H1 (cell line): Measurements from ENCODE around the gene PRMT3. TPM values are rescaled to one million over a fixed set of nuclear protein-coding genes. Genes with fewer than 3 reads are reported as not detected.

Source experiments
- CTCF ChIA-PET: fragments of 300-600 bp; sonication (Branson Sonifier 250); formaldehyde crosslinking; loops from one replicate; lab custom pipeline; 2021; ENCODE audit not compliant: partially characterized antibody; lab: Charles Lee
- POLR2A ChIA-PET: fragments of 300-600 bp; sonication (Branson Sonifier 250); formaldehyde crosslinking; loops from one replicate; lab custom pipeline; 2021; ENCODE audit warnings: inconsistent platforms; ENCODE audit not compliant: partially characterized antibody; lab: Charles Lee
- DNase-seq, 2 experiments: peaks; one replicate each; pipeline versions ENCODE4 v3.0.0 to v3.0.0-alpha.2; 2010 to 2022; ENCODE audit warnings: low spot score in 2 of 2, low read depth in 1 of 2, mixed read lengths in 1 of 2
- FAIRE-seq: peaks from 2 replicates; lab custom pipeline; 2011; peaks lifted over from hg19 to GRCh38; lab: Jason Lieb, UNC
- H2AFZ ChIP-seq: 2 replicates; pipeline ENCODE4 v1.8.1; 2012; ENCODE audit warnings: low read length, inconsistent platforms
- H2AK5ac ChIP-seq: 2 replicates; pipeline ENCODE4 v1.6.1; 2013; ENCODE audit warnings: low read depth, low read length
- H2BK120ac ChIP-seq: replicated peaks from 2 replicates; pipeline ENCODE3; 2013; ENCODE audit warnings: low read depth, low read length, inconsistent platforms
- H2BK12ac ChIP-seq: 2 replicates; pipeline ENCODE4 v1.6.1; 2013; ENCODE audit warnings: low read depth, low read length
- H2BK15ac ChIP-seq: 2 replicates; pipeline ENCODE4 v1.6.1; 2013; ENCODE audit warnings: low read length
- H2BK20ac ChIP-seq: 2 replicates; pipeline ENCODE4 v1.6.1; 2013; ENCODE audit warnings: low read length
- H2BK5ac ChIP-seq: 2 replicates; pipeline ENCODE4 v1.6.1; 2013; ENCODE audit warnings: low read depth, low read length
- H3K14ac ChIP-seq: 2 replicates; pipeline ENCODE4 v1.6.1; 2013; ENCODE audit warnings: inconsistent platforms; ENCODE audit not compliant: insufficient read length
- H3K18ac ChIP-seq: 2 replicates; pipeline ENCODE4 v1.6.1; 2013; ENCODE audit warnings: low read length; ENCODE audit errors: extremely low read depth
- H3K23ac ChIP-seq: 2 replicates; pipeline ENCODE4 v1.6.1; 2013; ENCODE audit warnings: inconsistent platforms; ENCODE audit not compliant: insufficient read length
- H3K23me2 ChIP-seq: 2 replicates; pipeline ENCODE4 v1.6.1; 2013; ENCODE audit warnings: low read depth, low read length
- H3K27ac ChIP-seq: 2 replicates; pipeline ENCODE4 v1.6.1; 2011; ENCODE audit warnings: low read depth, low read length, inconsistent platforms
- H3K27me3 ChIP-seq, 4 experiments: replicated peaks in 1 of 4; 1 replicate in 1 of 4; 2 replicates in 3 of 4; pipeline versions ENCODE4 v1.6.1 to v1.8.1; 2011 to 2013; ENCODE audit warnings: low read length in 3 of 4, mild to moderate bottlenecking in 3 of 4, inconsistent platforms in 2 of 4, mixed read lengths in 2 of 4, moderate library complexity in 1 of 4; ENCODE audit not compliant: control insufficient read depth in 3 of 4, insufficient read depth in 3 of 4; ENCODE audit errors: extremely low read depth in 1 of 4
- H3K36me3 ChIP-seq, 4 experiments: 2 replicates each; pipeline versions ENCODE4 v1.6.1 to v1.8.1; 2011 to 2013; ENCODE audit warnings: mild to moderate bottlenecking in 4 of 4, low read length in 3 of 4, moderate library complexity in 2 of 4, control low read depth in 1 of 4, inconsistent platforms in 1 of 4; ENCODE audit not compliant: insufficient read depth in 4 of 4, control insufficient read depth in 2 of 4
- H3K4ac ChIP-seq: replicated peaks from 2 replicates; pipeline ENCODE3; 2013; ENCODE audit warnings: low read length, low read depth, mixed read lengths, inconsistent platforms; ENCODE audit not compliant: insufficient read length
- H3K4me1 ChIP-seq, 4 experiments: replicated peaks in 1 of 4; 1 replicate in 1 of 4; 2 replicates in 3 of 4; pipeline versions ENCODE4 v1.6.1 to v1.8.1; 2011 to 2013; ENCODE audit warnings: low read length in 3 of 4, inconsistent platforms in 2 of 4, mixed read lengths in 1 of 4; ENCODE audit not compliant: insufficient read depth in 4 of 4, control insufficient read depth in 3 of 4
- H3K4me2 ChIP-seq, 2 experiments: 2 replicates each; pipeline versions ENCODE4 v1.6.1 to v1.8.1; 2011 to 2013; ENCODE audit warnings: low read depth in 2 of 2, low read length in 2 of 2, control low read depth in 1 of 2, inconsistent platforms in 1 of 2, mild to moderate bottlenecking in 1 of 2; ENCODE audit not compliant: insufficient read depth in 1 of 2
- H3K4me3 ChIP-seq, 4 experiments: fragments of 200-600, 300-600 bp in 1 of 4; sonication (generic), shearing (Covaris generic), sonication (Bioruptor Twin) in 1 of 4; 2 replicates each; pipeline versions ENCODE4 v1.5.1 to v1.8.1; 2011 to 2016; ENCODE audit warnings: low read length in 4 of 4, low read depth in 3 of 4, control low read depth in 2 of 4, inconsistent platforms in 2 of 4, mild to moderate bottlenecking in 2 of 4, mixed read lengths in 1 of 4, moderate library complexity in 1 of 4; ENCODE audit not compliant: insufficient read depth in 2 of 4; ENCODE audit errors: extremely low read depth in 1 of 4
- H3K56ac ChIP-seq: replicated peaks from 2 replicates; pipeline ENCODE3; 2013; ENCODE audit warnings: low read depth, mild to moderate bottlenecking, mixed read lengths, low read length, inconsistent platforms; ENCODE audit not compliant: insufficient read length
- H3K79me1 ChIP-seq: 2 replicates; pipeline ENCODE4 v1.6.1; 2013; ENCODE audit warnings: low read depth, low read length, control low read depth
- H3K79me2 ChIP-seq, 2 experiments: 2 replicates each; pipeline versions ENCODE4 v1.6.1 to v1.8.1; 2012 to 2013; ENCODE audit warnings: low read length in 2 of 2, mild to moderate bottlenecking in 2 of 2, inconsistent platforms in 1 of 2; ENCODE audit not compliant: insufficient read depth in 2 of 2, control insufficient read depth in 1 of 2
- H3K9ac ChIP-seq, 4 experiments: replicated peaks in 1 of 4; 1 replicate in 1 of 4; 2 replicates in 3 of 4; pipeline versions ENCODE4 v1.6.1 to v1.8.1; 2011 to 2013; ENCODE audit warnings: low read depth in 3 of 4, low read length in 3 of 4, control low read depth in 2 of 4, mild to moderate bottlenecking in 2 of 4, moderate library complexity in 2 of 4, inconsistent platforms in 1 of 4; ENCODE audit errors: extremely low read depth in 1 of 4
- H3K9me3 ChIP-seq, 2 experiments: 2 replicates each; pipeline versions ENCODE4 v1.6.1 to v1.8.1; 2012 to 2013; ENCODE audit warnings: mild to moderate bottlenecking in 2 of 2, moderate library complexity in 2 of 2, control low read depth in 1 of 2, inconsistent platforms in 1 of 2, low read depth in 1 of 2, low read length in 1 of 2, mixed read lengths in 1 of 2; ENCODE audit not compliant: insufficient read depth in 2 of 2
- H4K20me1 ChIP-seq, 2 experiments: replicated peaks in 1 of 2; 2 replicates each; pipeline versions ENCODE3 to v1.8.1; 2011 to 2013; ENCODE audit warnings: inconsistent platforms in 2 of 2, low read length in 2 of 2, mild to moderate bottlenecking in 1 of 2; ENCODE audit not compliant: insufficient read depth in 2 of 2, control insufficient read depth in 1 of 2
- H4K5ac ChIP-seq: 2 replicates; pipeline ENCODE4 v1.6.1; 2013; ENCODE audit warnings: low read length, low read depth, mixed read lengths, inconsistent platforms; ENCODE audit not compliant: insufficient read length
- H4K8ac ChIP-seq: 2 replicates; pipeline ENCODE4 v1.8.0; 2013; ENCODE audit warnings: mild to moderate bottlenecking, moderate library complexity, low read length, inconsistent platforms; ENCODE audit not compliant: insufficient read depth; ENCODE audit errors: extremely low read depth
- H4K91ac ChIP-seq: replicated peaks from 2 replicates; pipeline ENCODE3; 2013; ENCODE audit warnings: low read length, mixed read lengths, inconsistent platforms; ENCODE audit not compliant: insufficient read length
- ATF3 ChIP-seq: IDR thresholded peaks from 2 replicates; pipeline ENCODE4 v1.6.1; 2011; ENCODE audit warnings: low read depth, mild to moderate bottlenecking, low read length; ENCODE audit not compliant: insufficient read depth
- BCL11A ChIP-seq, 2 experiments: IDR thresholded peaks; one replicate each; pipeline ENCODE4 v1.6.1; 2011; ENCODE audit warnings: low read depth in 2 of 2, low read length in 2 of 2, mild to moderate bottlenecking in 2 of 2
- CHD2 ChIP-seq: IDR thresholded peaks from 2 replicates; pipeline ENCODE4 v1.6.1; 2012; ENCODE audit warnings: low read length, improper control_type of control experiment
- CREB1 ChIP-seq: IDR thresholded peaks from 2 replicates; pipeline ENCODE4 v1.6.1; 2012; ENCODE audit warnings: inconsistent platforms
- HDAC6 ChIP-seq: IDR thresholded peaks from one replicate; pipeline ENCODE4 v1.7.1; 2012; ENCODE audit warnings: low read depth, mild to moderate bottlenecking, inconsistent platforms, low read length, moderate library complexity
- JUN ChIP-seq: IDR thresholded peaks from 2 replicates; pipeline ENCODE4 v1.6.1; 2011; ENCODE audit warnings: low read depth, mild to moderate bottlenecking, improper control_type of control experiment, low read length
- KDM1A ChIP-seq: fragments of 200-600, 300-600 bp; sonication (generic); IDR thresholded peaks from 2 replicates; pipeline ENCODE4 v1.7.1; 2016; ENCODE audit warnings: mild to moderate bottlenecking, low read length, borderline replicate concordance
- MAFK ChIP-seq: IDR thresholded peaks from 2 replicates; pipeline ENCODE4 v1.6.1; 2012; ENCODE audit warnings: low read depth, mild to moderate bottlenecking, improper control_type of control experiment, low read length
- NANOG ChIP-seq: IDR thresholded peaks from 2 replicates; pipeline ENCODE4 v1.6.1; 2011; ENCODE audit warnings: low read length, low read depth, mild to moderate bottlenecking, inconsistent platforms; ENCODE audit not compliant: insufficient read depth, poor library complexity, severe bottlenecking
- PHF8 ChIP-seq: fragments of 200-600 bp; sonication (generic); conservative IDR thresholded peaks from 2 replicates; pipeline ENCODE4 v1.7.1; 2012; ENCODE audit warnings: low read depth, mild to moderate bottlenecking, inconsistent platforms, low read length, moderate library complexity
- RAD21 ChIP-seq, 2 experiments: IDR thresholded peaks in 1 of 2; conservative IDR thresholded peaks in 1 of 2; 2 replicates each; pipeline ENCODE4 v1.6.1; 2011; ENCODE audit warnings: low read depth in 2 of 2, low read length in 2 of 2, improper control_type of control experiment in 1 of 2, inconsistent platforms in 1 of 2, mild to moderate bottlenecking in 1 of 2, moderate library complexity in 1 of 2
- RBBP5 ChIP-seq: IDR thresholded peaks from 2 replicates; pipeline ENCODE4 v1.7.1; 2012; ENCODE audit warnings: low read depth, mild to moderate bottlenecking, inconsistent platforms, low read length, moderate library complexity, borderline replicate concordance
- SAP30 ChIP-seq: fragments of 300-600 bp; sonication (generic); IDR thresholded peaks from 2 replicates; pipeline ENCODE4 v1.7.1; 2012; ENCODE audit warnings: low read length, moderate library complexity, mild to moderate bottlenecking, inconsistent platforms; ENCODE audit not compliant: insufficient read depth, insufficient replicate concordance
- SRF ChIP-seq: IDR thresholded peaks from 2 replicates; pipeline ENCODE4 v1.6.1; 2011; ENCODE audit warnings: mild to moderate bottlenecking, low read depth, low read length, moderate library complexity
- WGBS, 2 experiments: shearing (Covaris generic) in 1 of 2; methylation state at CpG; one replicate each; pipeline versions ENCODE4 v1.1.6 to v1.1.7; 2013 to 2015; ENCODE audit warnings: low lambda C conversion rate in 2 of 2, mixed read lengths in 2 of 2, inconsistent platforms in 1 of 2, low coverage in 1 of 2, missing lambda C conversion rate in 1 of 2; ENCODE audit not compliant: insufficient replicate concordance in 2 of 2, insufficient coverage in 1 of 2, insufficient read length in 1 of 2; ENCODE audit errors: extremely low coverage in 1 of 2, missing lambda C conversion rate in 1 of 2; 5-methylcytosine and 5-hydroxymethylcytosine counted together
- polyA plus RNA-seq, 7 experiments: library from polyadenylated mRNA; depleted of rRNA in 3 of 7; stranded (reverse) in 5 of 7; unstranded in 2 of 7; fragments of >200 nt in 5 of 7; fragments of 200-250 nt in 2 of 7; gene quantifications; 1 replicate in 5 of 7; 2 replicates in 1 of 7; 4 replicates in 1 of 7; pipeline versions ENCODE4 v1.2.1 to v1.2.3, GENCODE V29; 2011 to 2013; ENCODE audit warnings: missing spikeins in 2 of 7, mixed read lengths in 2 of 7
- total RNA-seq: library from RNA; stranded (reverse); fragmentation: NEBNext Ultra II Directional; extraction: Animal tissue kit (Norgen Biotek cat#: 25700); gene quantifications from 2 replicates; pipeline ENCODE4 v1.2.1, GENCODE V29; 2021

The PRMT3 gene
- total and polyA plus RNA-seq, 2 of the 8 experiments (the other 6 are each of a cell fraction or from before 2014, with no cell fraction given) = 11.2 to 26.5 TPM

DNA sequence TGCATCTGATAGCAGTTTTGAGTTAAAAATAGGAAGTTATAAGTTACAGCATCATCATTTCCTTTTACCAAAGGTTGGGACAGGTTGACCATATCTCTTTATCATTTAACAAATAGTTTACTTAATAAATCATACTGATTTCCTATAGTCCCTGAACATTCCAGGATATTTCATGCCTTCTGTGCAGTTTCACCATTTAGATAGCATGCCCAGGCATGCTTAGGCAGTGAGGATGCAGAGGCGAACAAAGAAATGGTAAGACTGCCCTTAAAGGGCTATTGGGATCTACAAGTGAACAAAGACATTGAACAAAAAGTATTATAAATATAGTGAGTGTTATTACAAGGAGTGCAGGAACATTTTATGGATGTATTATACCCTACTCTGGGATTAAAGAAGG, 96.4 kb downstream of the PRMT3 start:
- H4K91ac ChIP-seq = no peak overlapping the region
- H3K27me3 ChIP-seq = no peaks in the 10 kb centered on the region
- H3K9me3 ChIP-seq = peaks cover 7 to 10% of the 10 kb centered on the region in 2 experiments
- no peaks in the 10 kb centered on the region for H3K4me1 ChIP-seq
- no peak for DNase-seq
- H2BK5ac ChIP-seq = no peak overlapping the region
- H3K79me1 ChIP-seq = no peaks in the 10 kb centered on the region; the same call in 1 of the 2 replicates
- no peaks in the 10 kb centered on the region for H3K23me2 ChIP-seq
- no peak overlapping the region for H3K14ac ChIP-seq
- FAIRE-seq = no peak
- no peak overlapping the region for H2BK120ac ChIP-seq
- H3K9ac ChIP-seq = no peak overlapping the region
- WGBS, 2 experiments = 82% methylated on average over 1 of the region's 1 CpG; no CpG with 5 or more reads in 1 of the 2 experiments
- no peak overlapping the region for H2BK15ac ChIP-seq
- H3K36me3 ChIP-seq = peaks cover 0 to 11% (median 1%) of the 10 kb centered on the region in 4 experiments; a peak in 3 of 8 replicates
- H2BK12ac ChIP-seq = no peak overlapping the region
- CTCF ChIA-PET = no interaction called here
- no peak overlapping the region for H4K5ac ChIP-seq
- no peak overlapping the region for H3K4ac ChIP-seq
- H3K27ac ChIP-seq = no peak overlapping the region
- no peak overlapping the region for H2BK20ac ChIP-seq
- H2AK5ac ChIP-seq = no peak overlapping the region
- no peak overlapping the region for H3K4me2 ChIP-seq
- no peak overlapping the region for H3K56ac ChIP-seq
- H3K18ac ChIP-seq = no peak overlapping the region
- H4K20me1 ChIP-seq = no peaks in the 10 kb centered on the region
- H4K8ac ChIP-seq = no peak overlapping the region
- H3K23ac ChIP-seq = no peak overlapping the region
- H3K4me3 ChIP-seq = no peak overlapping the region
- no peak overlapping the region for H2AFZ ChIP-seq
- no peaks in the 10 kb centered on the region for H3K79me2 ChIP-seq
- POLR2A ChIA-PET = no interaction called here
- TF ChIP-seq RAD21 (IDR thresholded peaks at IDR 0.05 in 1 of 2, conservative IDR thresholded peaks at IDR 0.05 in 1 of 2; ENCODE audit: low read depth in 2 of 2, low read length in 2 of 2) (no peak), SAP30 (no peak), KDM1A (no peak), PHF8 (no peak), ATF3 (no peak), CREB1 (no peak), RBBP5 (no peak), MAFK (no peak), CHD2 (no peak), HDAC6 (no peak), SRF (no peak), BCL11A (IDR thresholded peaks at IDR 0.05; ENCODE audit: low read depth in 2 of 2, low read length in 2 of 2) (no peak), NANOG (no peak), JUN (no peak)
